ENCODE data around the gene CEBPB. TPM values are rescaled to one million over a fixed set of nuclear protein-coding genes. Genes with fewer than 3 reads are reported as not detected.
"Not testable (repeated sequence)": the region's sequence is repeated elsewhere in the genome, so short reads cannot be mapped to it uniquely, and the experiment has no call there.

Gene CEBPB
- total RNA-seq, 6 experiments from 2014 or later: 57.9 to 62.8 (median 59.8) TPM

DNA sequence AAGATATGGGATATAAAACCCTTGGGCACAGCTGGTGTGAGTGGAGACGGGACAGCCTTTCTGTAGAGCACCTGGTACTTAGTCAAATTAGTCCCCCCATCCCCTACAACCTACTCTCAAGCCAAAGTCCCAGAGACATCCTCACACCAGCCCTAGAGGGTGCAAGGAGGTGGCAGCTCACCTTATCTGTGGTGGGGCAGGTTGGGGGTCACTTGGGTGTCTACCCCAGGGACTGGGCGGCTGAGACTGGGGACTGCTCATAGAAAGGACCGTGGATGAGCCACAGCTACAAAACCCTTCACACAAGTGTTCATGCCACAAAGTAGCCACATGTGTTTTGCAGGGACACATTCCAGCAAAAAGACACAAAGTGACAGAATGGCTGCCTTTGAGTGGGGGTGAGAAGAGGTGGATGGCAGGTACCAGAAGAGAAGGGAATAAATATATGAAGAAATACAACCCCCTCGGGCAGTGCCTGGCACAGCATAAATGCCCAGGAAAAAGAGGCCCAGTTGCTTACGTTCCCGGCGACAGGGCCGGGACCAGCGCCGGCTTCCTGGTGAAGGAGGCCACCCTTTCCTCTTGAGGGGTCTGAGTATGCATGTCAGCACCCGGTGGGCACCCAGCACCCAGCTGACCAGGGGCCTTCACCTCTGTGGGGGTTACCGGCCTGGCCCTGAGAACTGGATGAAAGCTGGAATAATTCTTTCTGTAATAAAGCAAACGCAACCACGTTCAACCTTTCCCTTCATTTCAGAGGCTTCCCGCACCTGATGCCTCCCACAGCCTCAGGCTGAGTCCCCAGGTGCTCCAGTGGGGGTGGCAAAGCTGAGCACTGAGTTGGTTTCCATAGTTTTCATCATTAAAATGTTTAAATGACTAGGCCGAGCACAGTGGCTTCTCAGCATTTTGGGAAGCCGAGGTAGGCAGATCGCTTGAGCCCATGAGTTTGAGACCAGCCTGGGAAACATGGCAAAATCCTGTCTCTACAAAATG is 14.4 kb upstream of the CEBPB start:
- H3K4me3 Mint-ChIP-seq: no peak overlapping the region
- DNase-seq: no peak
- no peak overlapping the region for H3K27ac Mint-ChIP-seq
- peaks cover 27% of the 10 kb centered on the region for H3K4me1 Mint-ChIP-seq (ENCODE audit: low read depth)
- no peaks in the 10 kb centered on the region; the same call in 1 of the 2 replicates for H3K27me3 Mint-ChIP-seq (ENCODE audit: insufficient read depth)
- TF ChIP-seq, protein P1, sequence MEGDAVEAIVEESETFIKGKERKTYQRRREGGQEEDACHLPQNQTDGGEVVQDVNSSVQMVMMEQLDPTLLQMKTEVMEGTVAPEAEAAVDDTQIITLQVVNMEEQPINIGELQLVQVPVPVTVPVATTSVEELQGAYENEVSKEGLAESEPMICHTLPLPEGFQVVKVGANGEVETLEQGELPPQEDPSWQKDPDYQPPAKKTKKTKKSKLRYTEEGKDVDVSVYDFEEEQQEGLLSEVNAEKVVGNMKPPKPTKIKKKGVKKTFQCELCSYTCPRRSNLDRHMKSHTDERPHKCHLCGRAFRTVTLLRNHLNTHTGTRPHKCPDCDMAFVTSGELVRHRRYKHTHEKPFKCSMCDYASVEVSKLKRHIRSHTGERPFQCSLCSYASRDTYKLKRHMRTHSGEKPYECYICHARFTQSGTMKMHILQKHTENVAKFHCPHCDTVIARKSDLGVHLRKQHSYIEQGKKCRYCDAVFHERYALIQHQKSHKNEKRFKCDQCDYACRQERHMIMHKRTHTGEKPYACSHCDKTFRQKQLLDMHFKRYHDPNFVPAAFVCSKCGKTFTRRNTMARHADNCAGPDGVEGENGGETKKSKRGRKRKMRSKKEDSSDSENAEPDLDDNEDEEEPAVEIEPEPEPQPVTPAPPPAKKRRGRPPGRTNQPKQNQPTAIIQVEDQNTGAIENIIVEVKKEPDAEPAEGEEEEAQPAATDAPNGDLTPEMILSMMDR (IDR thresholded peaks at IDR 0.05): no peak
- H3K9me3 Mint-ChIP-seq: no peaks in the 10 kb centered on the region
- no peaks in the 10 kb centered on the region for H3K36me3 Mint-ChIP-seq (ENCODE audit: low read depth)

DNA sequence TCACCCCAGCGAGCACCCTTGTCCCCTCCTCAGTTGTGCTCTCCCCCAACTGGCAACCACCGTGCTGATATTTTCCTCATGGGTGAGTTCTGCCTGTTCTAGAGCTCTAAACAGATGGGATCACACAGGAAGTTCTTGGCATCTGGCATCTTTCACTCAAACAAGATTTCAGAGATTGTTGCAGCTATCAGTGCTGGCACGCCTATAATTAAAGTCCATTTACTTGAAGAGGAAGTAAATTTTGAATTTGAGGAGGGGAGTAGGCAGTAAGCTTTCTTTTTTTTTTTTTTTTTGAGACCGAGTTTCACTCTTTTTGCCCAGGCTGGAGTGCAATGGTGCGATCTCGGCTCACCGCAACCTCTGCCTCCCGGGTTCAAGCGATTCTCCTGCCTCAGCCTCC is 12.0 kb upstream of the CEBPB start:
- not testable (repeated sequence) for H3K9me3 Mint-ChIP-seq; H3K4me3 Mint-ChIP-seq; DNase-seq; H3K36me3 Mint-ChIP-seq (ENCODE audit: low read depth); H3K27me3 Mint-ChIP-seq (ENCODE audit: insufficient read depth); H3K27ac Mint-ChIP-seq
- H3K4me1 Mint-ChIP-seq (ENCODE audit: low read depth): peaks cover 13% of the 10 kb centered on the region; the same call in 1 of the 2 replicates

DNA sequence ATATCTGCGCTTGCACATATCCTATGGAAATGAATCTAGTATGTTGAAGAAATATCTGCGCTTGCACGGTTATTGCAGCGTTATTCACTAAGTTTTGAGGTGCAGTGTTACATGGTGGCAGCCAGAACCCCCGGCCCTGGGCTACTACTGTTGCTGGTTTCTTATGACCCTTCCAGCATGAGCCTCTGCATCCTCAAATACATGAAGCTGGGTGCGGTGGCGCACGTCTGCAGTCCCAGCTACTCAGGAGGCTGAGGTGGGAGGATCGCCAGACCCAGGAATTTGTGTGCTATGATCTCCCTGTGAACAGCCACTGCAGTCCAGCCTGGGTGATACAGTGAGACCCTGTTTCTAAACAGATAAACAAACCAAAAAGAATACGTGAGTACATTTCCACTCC is 9.3 kb upstream of the CEBPB start:
- no peak for DNase-seq
- H3K4me1 Mint-ChIP-seq (ENCODE audit: low read depth): peaks cover 19% of the 10 kb centered on the region
- H3K4me3 Mint-ChIP-seq: no peak overlapping the region
- H3K27ac Mint-ChIP-seq: no peak overlapping the region
- TF ChIP-seq, protein P1 (IDR thresholded peaks at IDR 0.05): no peak
- H3K36me3 Mint-ChIP-seq (ENCODE audit: low read depth): no peaks in the 10 kb centered on the region
- no peaks in the 10 kb centered on the region for H3K9me3 Mint-ChIP-seq
- no peaks in the 10 kb centered on the region; the same call in 1 of the 2 replicates for H3K27me3 Mint-ChIP-seq (ENCODE audit: insufficient read depth)

DNA sequence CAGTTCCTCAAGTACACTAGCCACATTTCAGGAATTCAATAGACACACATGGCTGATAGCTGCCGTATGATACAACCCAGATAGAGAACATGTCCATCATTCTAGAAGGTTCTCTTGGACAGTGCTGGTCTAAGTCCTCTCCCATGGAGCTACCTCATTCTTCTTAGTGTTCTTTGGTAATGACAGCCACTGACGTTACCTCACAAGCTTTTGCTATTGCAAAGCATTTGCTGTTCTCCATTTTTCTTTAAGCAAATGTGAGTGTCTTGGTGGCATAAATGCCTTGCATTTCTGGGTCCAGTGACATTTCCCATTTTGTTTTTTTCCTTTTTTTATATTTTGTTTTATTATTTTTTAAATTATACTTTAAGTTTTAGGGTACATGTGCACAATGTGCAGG is 8.3 kb upstream of the CEBPB start:
- H3K27ac Mint-ChIP-seq: no peak overlapping the region

DNA sequence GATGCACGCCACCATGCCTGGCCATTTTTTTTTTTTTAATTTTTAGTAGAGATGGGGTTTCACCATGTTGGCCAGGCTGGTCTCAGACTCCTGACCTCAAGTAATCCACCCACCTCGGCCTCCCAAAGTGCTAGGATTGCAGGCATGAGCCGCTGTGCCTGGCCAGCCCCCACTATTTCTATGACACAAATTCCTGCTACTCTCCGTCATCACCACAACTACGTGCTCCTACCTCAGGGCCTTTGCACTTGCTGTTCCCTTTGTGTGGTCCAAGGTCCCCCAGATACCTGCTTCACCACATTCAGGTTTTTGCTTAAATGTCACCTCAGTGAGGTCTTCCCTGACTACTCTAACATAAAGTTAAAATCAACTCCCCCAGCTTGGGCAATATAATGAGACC is 5.2 kb upstream of the CEBPB start:
- peaks cover 14% of the 10 kb centered on the region for H3K4me1 Mint-ChIP-seq (ENCODE audit: low read depth)
- H3K4me3 Mint-ChIP-seq: no peak overlapping the region
- no peak overlapping the region for H3K27ac Mint-ChIP-seq
- no peaks in the 10 kb centered on the region for H3K36me3 Mint-ChIP-seq (ENCODE audit: low read depth)
- no peak for DNase-seq
- TF ChIP-seq, protein P1 (IDR thresholded peaks at IDR 0.05): no peak
- H3K9me3 Mint-ChIP-seq: no peaks in the 10 kb centered on the region
- no peaks in the 10 kb centered on the region; the same call in 1 of the 2 replicates for H3K27me3 Mint-ChIP-seq (ENCODE audit: insufficient read depth)

More for the DNA sequence above, 8.3 kb upstream of the CEBPB start:
- peaks cover 21% of the 10 kb centered on the region for H3K4me1 Mint-ChIP-seq (ENCODE audit: low read depth)
- TF ChIP-seq, protein P1 (IDR thresholded peaks at IDR 0.05): no peak
- no peaks in the 10 kb centered on the region for H3K9me3 Mint-ChIP-seq
- no peak for DNase-seq
- no peaks in the 10 kb centered on the region for H3K36me3 Mint-ChIP-seq (ENCODE audit: low read depth)
- H3K4me3 Mint-ChIP-seq: no peak overlapping the region
- H3K27me3 Mint-ChIP-seq (ENCODE audit: insufficient read depth): no peaks in the 10 kb centered on the region; the same call in 1 of the 2 replicates
